Epithelial cell of prostate (primary cell): ENCODE measurements around the gene TBC1D7.

ENCODE experiments used
- DNase-seq: peaks from one replicate; pipeline ENCODE4 v3.0.0-alpha.2; 2011; ENCODE audit warnings: low read depth, low spot score
- H3K27ac ChIP-seq: fragments of 450-650 bp; 2 replicates; pipeline ENCODE4 v1.5.1; 2017; ENCODE audit warnings: mild to moderate bottlenecking

The TBC1D7 gene

DNA sequence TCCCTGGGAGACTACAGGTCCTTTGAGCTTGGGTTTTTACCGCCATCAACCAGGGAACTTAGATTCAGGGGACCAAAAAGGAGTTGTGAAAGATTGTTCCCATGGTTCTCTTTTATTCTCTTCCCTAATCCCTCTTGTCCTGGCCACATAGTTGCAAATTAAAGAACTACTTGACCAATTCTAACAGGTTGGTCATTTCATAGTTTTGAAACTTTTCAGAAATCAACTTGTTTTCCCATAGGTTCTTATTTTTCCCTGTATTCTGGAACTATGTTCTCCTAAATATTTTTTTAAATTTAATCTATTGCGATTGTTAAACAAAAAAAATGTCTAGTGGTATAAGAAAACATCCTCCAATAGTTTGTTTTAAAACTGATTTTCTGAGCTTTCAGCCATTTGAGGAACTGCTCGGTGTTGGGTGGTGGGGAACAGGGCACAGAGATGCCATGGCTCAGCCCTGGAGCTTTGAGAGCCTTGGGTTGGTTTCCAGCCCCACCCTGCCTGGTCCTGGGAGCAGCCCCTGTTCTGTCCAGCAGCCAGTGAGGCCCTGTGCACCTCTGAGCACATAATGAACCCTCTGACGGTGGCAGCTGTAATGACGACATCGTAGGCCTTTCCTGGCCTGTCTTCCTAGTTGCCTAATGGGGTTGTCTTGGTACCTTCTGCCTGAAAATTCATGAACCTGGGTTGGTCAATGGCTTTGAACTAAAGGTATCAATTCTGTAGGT, 53.5 kb downstream of the TBC1D7 start:
- DNase-seq, result no peak
- H3K27ac ChIP-seq, result no peak overlapping the region

- H3K27ac ChIP-seq, result no peak overlapping the region
- no peak for DNase-seq
Measured at GRCh38 chr6:13273931-13274706, 54.2 kb downstream of the TBC1D7 start.

- no peak overlapping the region for H3K27ac ChIP-seq
- DNase-seq, result no peak
Measured at GRCh38 chr6:13273202-13273930, 55.0 kb downstream of the TBC1D7 start.

- no peak overlapping the region for H3K27ac ChIP-seq
- no peak for DNase-seq
Measured at GRCh38 chr6:13272131-13273046, 55.9 kb downstream of the TBC1D7 start.

- no peak overlapping the region for H3K27ac ChIP-seq
Measured at GRCh38 chr6:13268913-13269518, 59.3 kb downstream of the TBC1D7 start.

GRCh38 chr6:13267142-13267651, 61.1 kb downstream of the TBC1D7 start:
- no peak overlapping the region for H3K27ac ChIP-seq
- no peak for DNase-seq

More at GRCh38 chr6:13268913-13269518, 59.3 kb downstream of the TBC1D7 start:
- DNase-seq, result no peak

- DNase-seq, result no peak
- H3K27ac ChIP-seq, result no peak overlapping the region
Measured at GRCh38 chr6:13263669-13264068, 64.7 kb downstream of the TBC1D7 start.

- no peak overlapping the region for H3K27ac ChIP-seq
- no peak for DNase-seq
Measured at GRCh38 chr6:13262302-13263230, 65.8 kb downstream of the TBC1D7 start.

DNA sequence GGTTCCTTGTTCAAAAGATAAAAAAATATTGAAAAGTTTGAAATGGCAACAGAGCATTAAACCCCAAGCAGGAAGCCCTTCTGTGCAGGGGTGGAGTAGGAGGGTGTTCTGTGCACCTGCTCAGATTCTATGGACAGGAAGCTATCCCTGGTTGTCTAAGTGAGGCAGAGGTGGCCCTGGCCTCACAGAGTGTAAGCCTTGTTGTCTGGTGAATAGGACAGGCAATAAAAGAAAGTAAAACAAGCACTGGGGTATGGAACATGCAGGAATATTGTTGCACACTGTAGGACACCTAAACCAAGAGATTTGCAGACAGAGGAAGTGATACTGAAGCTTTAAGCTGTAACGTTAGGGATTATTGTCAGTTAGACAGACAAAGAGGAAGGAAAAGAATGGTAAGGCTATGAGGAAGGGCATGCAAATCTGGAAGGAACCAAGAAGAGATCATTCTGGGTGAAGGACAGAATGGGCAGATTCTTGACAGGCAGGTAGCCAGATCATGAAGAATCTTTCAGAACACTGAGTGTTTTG, 66.8 kb downstream of the TBC1D7 start:
- H3K27ac ChIP-seq, result no peak overlapping the region
- no peak for DNase-seq

DNA sequence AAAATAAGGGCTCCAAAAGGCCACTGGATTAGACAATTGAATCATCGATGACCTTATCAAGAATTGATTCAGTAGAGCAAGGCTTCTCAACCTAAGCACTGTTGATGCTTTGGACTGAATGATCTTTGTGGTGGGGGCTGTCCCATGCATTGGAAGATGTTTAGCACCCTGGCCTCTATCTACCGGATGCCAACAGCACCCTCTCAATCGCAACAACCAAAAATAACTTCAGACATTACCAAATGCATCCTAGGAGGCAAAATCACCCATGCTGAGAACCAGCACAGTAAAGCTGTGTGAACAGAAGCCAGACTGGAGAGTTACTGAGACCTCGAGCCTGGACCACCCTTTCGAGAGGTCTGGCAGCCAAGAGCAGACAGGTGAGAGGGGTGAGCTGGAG, 67.5 kb downstream of the TBC1D7 start:
- H3K27ac ChIP-seq, result no peak overlapping the region
- no peak for DNase-seq

DNA sequence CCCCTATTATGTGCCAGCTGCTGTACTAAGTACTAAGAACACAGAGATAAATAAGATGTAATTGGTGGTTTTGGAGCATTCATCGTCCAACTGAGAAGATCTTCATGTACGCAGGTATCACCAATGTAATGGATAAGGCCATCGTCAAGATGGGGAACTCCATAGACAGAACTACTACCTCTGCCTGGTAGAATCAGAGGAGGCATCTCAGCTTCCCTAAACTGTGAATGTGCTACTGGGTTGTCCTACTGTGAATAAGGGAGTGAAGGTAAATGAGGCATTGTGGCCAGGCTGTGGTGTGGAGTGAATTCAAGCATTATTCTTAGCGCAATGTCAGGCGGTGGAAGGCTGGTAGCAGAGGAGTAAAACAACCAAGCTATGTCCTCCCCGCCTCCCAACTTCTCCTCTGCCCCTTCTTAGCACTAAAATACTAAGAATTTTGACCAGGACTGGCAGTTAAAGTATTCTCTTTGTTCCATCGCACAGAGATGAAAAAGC, 68.2 kb downstream of the TBC1D7 start:
- DNase-seq, result no peak
- H3K27ac ChIP-seq, result no peak overlapping the region

- H3K27ac ChIP-seq, result no peak overlapping the region
- DNase-seq, result no peak
Measured at GRCh38 chr6:13259393-13259792, 68.9 kb downstream of the TBC1D7 start.

DNA sequence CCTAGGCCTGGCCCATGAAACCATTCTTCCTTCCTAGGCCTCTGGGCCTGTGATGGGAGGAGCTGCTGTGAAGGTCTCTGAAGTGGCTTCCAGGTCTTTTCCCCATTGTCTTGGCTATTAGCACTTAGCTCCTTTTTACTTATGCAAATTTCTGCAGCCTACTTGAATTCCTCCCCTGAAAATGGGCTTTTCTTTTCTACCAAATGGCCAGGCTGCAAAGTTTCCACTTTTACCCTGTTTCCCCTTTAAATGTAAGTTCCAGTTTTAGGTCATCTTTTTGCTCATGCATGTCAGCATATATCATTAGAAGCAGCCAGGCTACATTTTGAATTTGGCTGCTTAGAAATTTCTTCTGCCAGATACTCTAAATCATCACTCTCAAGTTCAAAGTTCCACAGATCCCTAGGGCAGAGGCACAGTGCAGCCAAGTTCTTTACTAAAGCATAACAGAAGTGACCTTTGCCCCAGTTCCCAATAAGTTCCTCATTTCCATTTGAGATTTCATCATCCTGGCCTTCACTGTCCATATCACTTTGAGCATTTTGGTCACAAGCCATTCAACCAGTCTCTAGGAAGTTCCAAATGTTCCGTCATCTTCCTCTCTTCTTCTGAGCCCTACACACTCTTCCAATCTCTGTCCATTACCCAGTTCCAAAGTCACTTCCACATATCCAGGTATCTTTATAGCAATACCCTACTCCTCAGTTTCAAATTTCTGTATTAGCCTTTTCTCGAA, 71.9 kb downstream of the TBC1D7 start:
- no peak for DNase-seq
- H3K27ac ChIP-seq, result no peak overlapping the region
